Urinary bladder (tissue), 4 donors: Measurements from ENCODE around the gene NMRAL1. TPM values are rescaled to one million over a fixed set of nuclear protein-coding genes. Genes with fewer than 3 reads are reported as not detected.
A peak's percentile ranks its signal among the peaks of the same experiment; 100 is the strongest.

ENCODE experiments used
- DNase-seq: peaks from one replicate; pipeline ENCODE4 v3.0.0-alpha.2; 2015; ENCODE audit errors: extremely low spot score
- H3K27ac ChIP-seq: one replicate; pipeline ENCODE4 v1.5.1; 2013; ENCODE audit warnings: low read depth, mild to moderate bottlenecking, moderate library complexity
- H3K36me3 ChIP-seq: one replicate; pipeline ENCODE4 v1.6.1; 2013; ENCODE audit warnings: mild to moderate bottlenecking, moderate library complexity; ENCODE audit not compliant: insufficient read depth
- H3K4me1 ChIP-seq: one replicate; pipeline ENCODE4 v1.6.1; 2013; ENCODE audit warnings: mild to moderate bottlenecking, moderate library complexity; ENCODE audit not compliant: insufficient read depth
- H3K4me3 ChIP-seq: one replicate; pipeline ENCODE4 v1.5.1; 2013; ENCODE audit warnings: low read depth, low read length
- WGBS: extraction: QIAGEN DNeasy Blood & Tissue Kit; methylation state at CpG from one replicate; pipeline ENCODE4 v1.1.7; 2013; 5-methylcytosine and 5-hydroxymethylcytosine counted together
- polyA plus RNA-seq: library from polyadenylated mRNA; stranded (reverse); fragments of 200-250 nt; gene quantifications from one replicate; pipeline ENCODE4 v1.2.3, GENCODE V29; 2013
- total RNA-seq: library from RNA; depleted of rRNA; stranded (reverse); fragments of >200 nt; gene quantifications from one replicate; pipeline ENCODE4 v1.2.3, GENCODE V29; 2014
- donor health status: healthy with polysubstance abuse.
- donor health status: healthy.

Gene NMRAL1
- total and polyA plus RNA-seq, 2 donors, result 25.2 to 48.2 TPM

GRCh38 chr16:4494746-4495490 is 20.5 kb upstream of the NMRAL1 start:
- Histone ChIP-seq H3K4me3 (no peak overlapping the region), H3K4me1 (no peaks in the 10 kb centered on the region), H3K36me3 (no peaks in the 10 kb centered on the region), H3K27ac (no peak overlapping the region)
- DNase-seq, result no peak
- 90% methylated on average over 6 of the region's 6 CpGs for WGBS

GRCh38 chr16:4491898-4492297 is 17.5 kb upstream of the NMRAL1 start:
- no peaks in the 10 kb centered on the region for H3K36me3 ChIP-seq
- 98% methylated on average over 4 of the region's 4 CpGs for WGBS
- no peaks in the 10 kb centered on the region for H3K4me1 ChIP-seq
- DNase-seq, result no peak
- H3K4me3 ChIP-seq, result no peak overlapping the region
- no peak overlapping the region for H3K27ac ChIP-seq

GRCh38 chr16:4489030-4489429 is 14.6 kb upstream of the NMRAL1 start:
- no peaks in the 10 kb centered on the region for H3K4me1 ChIP-seq
- H3K4me3 ChIP-seq, result no peak overlapping the region
- no peak for DNase-seq
- WGBS, result 88% methylated on average over 5 of the region's 5 CpGs
- no peaks in the 10 kb centered on the region for H3K36me3 ChIP-seq
- H3K27ac ChIP-seq, result no peak overlapping the region

- no peak for DNase-seq
- no peak overlapping the region for H3K27ac ChIP-seq
- 82% methylated on average over 1 of the region's 1 CpG for WGBS
- H3K36me3 ChIP-seq, result no peaks in the 10 kb centered on the region
- H3K4me1 ChIP-seq, result no peaks in the 10 kb centered on the region
- no peak overlapping the region for H3K4me3 ChIP-seq
Measured at GRCh38 chr16:4488499-4488967, 14.1 kb upstream of the NMRAL1 start.

GRCh38 chr16:4487955-4488498 is 13.6 kb upstream of the NMRAL1 start:
- DNase-seq, result no peak
- 75% methylated on average over 5 of the region's 5 CpGs for WGBS

GRCh38 chr16:4486126-4486893 is 11.9 kb upstream of the NMRAL1 start:
- no peaks in the 10 kb centered on the region for H3K36me3 ChIP-seq
- 95% methylated on average over 3 of the region's 3 CpGs for WGBS
- no peak for DNase-seq
- H3K4me1 ChIP-seq, result no peaks in the 10 kb centered on the region
- H3K27ac ChIP-seq, result no peak overlapping the region
- H3K4me3 ChIP-seq, result no peak overlapping the region

More at GRCh38 chr16:4487955-4488498, 13.6 kb upstream of the NMRAL1 start:
- Histone ChIP-seq H3K4me1 (no peaks in the 10 kb centered on the region), H3K4me3 (no peak overlapping the region), H3K27ac (no peak overlapping the region), H3K36me3 (no peaks in the 10 kb centered on the region)

GRCh38 chr16:4481963-4482362 is 7.5 kb upstream of the NMRAL1 start:
- Histone ChIP-seq H3K27ac (no peak overlapping the region), H3K4me1 (no peaks in the 10 kb centered on the region), H3K36me3 (no peaks in the 10 kb centered on the region), H3K4me3 (no peak overlapping the region)
- WGBS, result 96% methylated on average over 1 of the region's 1 CpG
- DNase-seq, result no peak

GRCh38 chr16:4481526-4481925 is 7.1 kb upstream of the NMRAL1 start:
- 74% methylated on average over 2 of the region's 2 CpGs for WGBS
- H3K4me1 ChIP-seq, result no peaks in the 10 kb centered on the region
- no peak overlapping the region for H3K27ac ChIP-seq
- no peak overlapping the region for H3K4me3 ChIP-seq
- H3K36me3 ChIP-seq, result no peaks in the 10 kb centered on the region
- DNase-seq, result no peak

GRCh38 chr16:4477966-4478365 is 3.5 kb upstream of the NMRAL1 start:
- Histone ChIP-seq H3K4me1 (peaks cover 2% of the 10 kb centered on the region), H3K36me3 (no peaks in the 10 kb centered on the region), H3K4me3 (no peak overlapping the region), H3K27ac (peak overlapping the region; percentile 54)
- no peak for DNase-seq
- WGBS, result 66% methylated on average over 2 of the region's 2 CpGs

- Histone ChIP-seq H3K4me3 (peak within 1 kb of the TSS; percentile 91), H3K27ac (peak within 1 kb of the TSS; percentile 72), H3K36me3 (no peaks in the 10 kb centered on the region), H3K4me1 (peaks cover 2% of the 10 kb centered on the region)
- 8% methylated on average over 70 of the region's 70 CpGs for WGBS
- DNase-seq, result peak; percentile 42
Measured at GRCh38 chr16:4475880-4476788, 1.7 kb upstream of the NMRAL1 start, which contains the start of gene HMOX2. Gene HMOX2 (plus strand): TSS chr16:4476398. CDS start chr16:4505525, 29,127 bp downstream.

GRCh38 chr16:4472880-4473279 is 1.5 kb downstream of the NMRAL1 start:
- H3K36me3 ChIP-seq, result peaks cover 2% of the 10 kb centered on the region
- H3K4me3 ChIP-seq, result no peak overlapping the region
- DNase-seq, result no peak
- WGBS, result 75% methylated on average over 4 of the region's 4 CpGs
- peaks cover 2% of the 10 kb centered on the region for H3K4me1 ChIP-seq
- no peak overlapping the region for H3K27ac ChIP-seq

GRCh38 chr16:4471869-4472268 is 2.6 kb downstream of the NMRAL1 start:
- H3K27ac ChIP-seq, result no peak overlapping the region
- H3K36me3 ChIP-seq, result peaks cover 2% of the 10 kb centered on the region
- no peak overlapping the region for H3K4me3 ChIP-seq
- H3K4me1 ChIP-seq, result peaks cover 2% of the 10 kb centered on the region
- DNase-seq, result no peak
- 96% methylated on average over 5 of the region's 5 CpGs for WGBS

- 86% methylated on average over 10 of the region's 10 CpGs for WGBS
- H3K36me3 ChIP-seq, result peaks cover 2% of the 10 kb centered on the region
- no peak for DNase-seq
- no peak overlapping the region for H3K4me3 ChIP-seq
- H3K27ac ChIP-seq, result no peak overlapping the region
- H3K4me1 ChIP-seq, result peaks cover 2% of the 10 kb centered on the region
Measured at GRCh38 chr16:4468972-4469371, 5.5 kb downstream of the NMRAL1 start.
